Upper lobe of left lung (tissue), 4 donors: ENCODE results near the gene EYA4.

ENCODE experiments used
- EP300 ChIP-seq, 4 donors: sonication (generic); formaldehyde crosslinking; IDR thresholded peaks; one replicate each; pipeline ENCODE4 v1.5.1; 2017; ENCODE audit warnings: antibody characterized with exemption in 4 of 4, control low read depth in 2 of 4
- POLR2A ChIP-seq, 4 donors: fragments of 450-650 bp; IDR thresholded peaks; one replicate each; pipeline ENCODE4 v1.5.1; 2016 to 2017; ENCODE audit warnings: antibody characterized with exemption in 4 of 4, mild to moderate bottlenecking in 2 of 4
- POLR2AphosphoS5 ChIP-seq, 2 donors: sonication (generic); formaldehyde crosslinking; IDR thresholded peaks; one replicate each; pipeline ENCODE4 v1.5.1; 2017; ENCODE audit warnings: antibody characterized with exemption in 2 of 2
- TF ChIP-seq, protein P1 (sequence below), 6 experiments: fragments of 450-650 bp in 4 of 6; fragments of 200-600 bp in 2 of 6; sonication (generic) in 2 of 6; IDR thresholded peaks; one replicate each; pipeline ENCODE4 v1.5.1; 2016 to 2019; ENCODE audit warnings: antibody characterized with exemption in 6 of 6

DNA sequence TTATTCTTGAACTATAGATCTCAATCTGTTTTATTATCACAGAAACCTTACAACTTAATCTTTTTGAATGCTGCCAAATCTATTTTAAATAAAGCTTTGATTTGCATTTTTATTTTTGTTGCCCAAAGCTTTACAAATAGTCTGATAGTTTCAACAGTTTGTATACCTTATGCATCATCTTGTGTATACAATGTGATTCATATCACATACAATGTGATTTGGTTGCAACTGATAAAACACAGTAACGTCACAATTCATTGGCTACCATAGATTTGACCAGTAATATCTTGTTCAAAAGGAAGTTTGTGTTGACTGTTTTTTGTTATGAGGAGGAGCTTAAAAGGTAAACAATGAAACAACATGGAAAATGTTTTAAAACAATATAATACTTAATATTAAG lies 110.9 kb downstream of the EYA4 start:
- TF ChIP-seq, protein P1, sequence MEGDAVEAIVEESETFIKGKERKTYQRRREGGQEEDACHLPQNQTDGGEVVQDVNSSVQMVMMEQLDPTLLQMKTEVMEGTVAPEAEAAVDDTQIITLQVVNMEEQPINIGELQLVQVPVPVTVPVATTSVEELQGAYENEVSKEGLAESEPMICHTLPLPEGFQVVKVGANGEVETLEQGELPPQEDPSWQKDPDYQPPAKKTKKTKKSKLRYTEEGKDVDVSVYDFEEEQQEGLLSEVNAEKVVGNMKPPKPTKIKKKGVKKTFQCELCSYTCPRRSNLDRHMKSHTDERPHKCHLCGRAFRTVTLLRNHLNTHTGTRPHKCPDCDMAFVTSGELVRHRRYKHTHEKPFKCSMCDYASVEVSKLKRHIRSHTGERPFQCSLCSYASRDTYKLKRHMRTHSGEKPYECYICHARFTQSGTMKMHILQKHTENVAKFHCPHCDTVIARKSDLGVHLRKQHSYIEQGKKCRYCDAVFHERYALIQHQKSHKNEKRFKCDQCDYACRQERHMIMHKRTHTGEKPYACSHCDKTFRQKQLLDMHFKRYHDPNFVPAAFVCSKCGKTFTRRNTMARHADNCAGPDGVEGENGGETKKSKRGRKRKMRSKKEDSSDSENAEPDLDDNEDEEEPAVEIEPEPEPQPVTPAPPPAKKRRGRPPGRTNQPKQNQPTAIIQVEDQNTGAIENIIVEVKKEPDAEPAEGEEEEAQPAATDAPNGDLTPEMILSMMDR (IDR thresholded peaks at IDR 0.05) = no peak
- no peak for TF ChIP-seq POLR2AphosphoS5 (IDR thresholded peaks at IDR 0.05)
- no peak for TF ChIP-seq POLR2A (IDR thresholded peaks at IDR 0.05)
- TF ChIP-seq EP300 (IDR thresholded peaks at IDR 0.05) = no peak
